K562 (cell line): ENCODE results near the gene SUCO. TPM values are rescaled to one million over a fixed set of nuclear protein-coding genes. Genes with fewer than 3 reads are reported as not detected.

Experiments used
- BACH1 ChIP-seq: fragments of 200-800 bp; sonication (Bioruptor generic); IDR thresholded peaks from 2 replicates; pipeline ENCODE4 v1.6.1; 2016; ENCODE audit warnings: missing genetic modification characterization, missing compliant biosample characterization
- CBFA2T2 ChIP-seq: fragments of 450-650 bp; conservative IDR thresholded peaks from 2 replicates; pipeline ENCODE4 v1.6.1; 2017; ENCODE audit warnings: mild to moderate bottlenecking
- CTCF ChIP-seq, 3 experiments: IDR thresholded peaks in 2 of 3; conservative IDR thresholded peaks in 1 of 3; 2 replicates each; pipeline ENCODE4 v1.5.1; 2011 to 2012; ENCODE audit warnings: low read length in 3 of 3, mild to moderate bottlenecking in 3 of 3, control low read depth in 2 of 3, improper control_type of control experiment in 1 of 3, inconsistent platforms in 1 of 3, low read depth in 1 of 3, mixed read lengths in 1 of 3, moderate library complexity in 1 of 3; ENCODE audit not compliant: insufficient read depth in 2 of 3
- FOSL1 ChIP-seq: fragments of 200-800 bp; sonication (Bioruptor generic); conservative IDR thresholded peaks from 2 replicates; pipeline ENCODE4 v1.6.1; 2016; ENCODE audit warnings: missing genetic modification characterization, missing compliant biosample characterization
- HNRNPK ChIP-seq: fragments of 200-400 bp; formaldehyde crosslinking; IDR thresholded peaks from one replicate; pipeline ENCODE4 v1.6.1; 2018; ENCODE audit warnings: mild to moderate bottlenecking, low read depth, low read length; ENCODE audit not compliant: poor library complexity, severe bottlenecking
- NONO ChIP-seq, 2 experiments: fragments of 200-400 bp in 1 of 2; fragments of 450-650 bp in 1 of 2; formaldehyde crosslinking in 1 of 2; IDR thresholded peaks; 2 replicates each; pipeline ENCODE4 v1.6.1; 2017; ENCODE audit warnings: low read depth in 2 of 2, mild to moderate bottlenecking in 2 of 2, moderate library complexity in 2 of 2, low read length in 1 of 2
- NR2C2 ChIP-seq, 2 experiments: fragments of 200-800 bp in 1 of 2; sonication (Bioruptor generic) in 1 of 2; sonication (generic) in 1 of 2; formaldehyde crosslinking in 1 of 2; IDR thresholded peaks; 2 replicates each; pipeline versions ENCODE4 v1.6.1 to v1.8.0; 2016 to 2022; ENCODE audit warnings: mild to moderate bottlenecking in 1 of 2, missing compliant biosample characterization in 1 of 2, missing genetic modification characterization in 1 of 2, missing genetic modification reagents in 1 of 2
- PHTF2 ChIP-seq: fragments of 250-450 bp; sonication (Bioruptor Pico); IDR thresholded peaks from 2 replicates; pipeline ENCODE4 v1.5.0; 2021; ENCODE audit warnings: mild to moderate bottlenecking
- POLR3G ChIP-seq: IDR thresholded peaks from 2 replicates; pipeline ENCODE4 v1.6.1; 2011; ENCODE audit not compliant: insufficient read length, insufficient replicate concordance; ENCODE audit errors: extremely low read depth
- SIN3B ChIP-seq: fragments of 450-650 bp; IDR thresholded peaks from 2 replicates; pipeline ENCODE4 v1.6.1; 2017; ENCODE audit warnings: low read depth, mild to moderate bottlenecking, moderate library complexity
- SIRT6 ChIP-seq: IDR thresholded peaks from one replicate; pipeline ENCODE4 v1.6.1; 2012; ENCODE audit warnings: low read depth, mild to moderate bottlenecking, control low read depth, inconsistent platforms, low read length, moderate library complexity
- SMAD3 ChIP-seq: fragments of 450-650 bp; formaldehyde crosslinking; conservative IDR thresholded peaks from 2 replicates; pipeline ENCODE4 v1.4.0; 2020; ENCODE audit warnings: mild to moderate bottlenecking
- TFAP4 ChIP-seq: sonication (generic); formaldehyde crosslinking; IDR thresholded peaks from 2 replicates; pipeline ENCODE4 v1.8.0; 2022; ENCODE audit warnings: missing genetic modification reagents, mild to moderate bottlenecking, moderate library complexity, borderline replicate concordance
- XRCC4 ChIP-seq: IDR thresholded peaks from one replicate; pipeline ENCODE4 v1.6.1; 2011; ENCODE audit not compliant: insufficient read depth, insufficient read length; ENCODE audit errors: extremely low read depth
- ZNF212 ChIP-seq: fragments of 450-650 bp; formaldehyde crosslinking; IDR thresholded peaks from 2 replicates; pipeline ENCODE4 v1.4.0; 2020; ENCODE audit warnings: mild to moderate bottlenecking
- ZNF217 ChIP-seq: sonication (generic); formaldehyde crosslinking; IDR thresholded peaks from 2 replicates; pipeline ENCODE4 v1.8.0; 2022; ENCODE audit warnings: mild to moderate bottlenecking, missing genetic modification reagents
- ZNF444 ChIP-seq: fragments of 250-450 bp; sonication (Bioruptor Pico); IDR thresholded peaks from 2 replicates; pipeline ENCODE4 v1.4.0; 2020; ENCODE audit warnings: mild to moderate bottlenecking, moderate library complexity
- ZNF57 ChIP-seq: fragments of 450-650 bp; formaldehyde crosslinking; IDR thresholded peaks from 2 replicates; pipeline ENCODE4 v1.4.0; 2020; ENCODE audit warnings: mild to moderate bottlenecking, moderate library complexity
- ZNF586 ChIP-seq: fragments of 450-650 bp; formaldehyde crosslinking; conservative IDR thresholded peaks from 2 replicates; pipeline ENCODE4 v1.4.0; 2020; ENCODE audit warnings: mild to moderate bottlenecking, moderate library complexity
- ZNF696 ChIP-seq: fragments of 250-450 bp; sonication (Bioruptor Pico); conservative IDR thresholded peaks from 2 replicates; pipeline ENCODE4 v1.4.0; 2020; ENCODE audit warnings: mild to moderate bottlenecking, moderate library complexity
- ZNF79 ChIP-seq: fragments of 250-450 bp; sonication (Bioruptor Pico); IDR thresholded peaks from 2 replicates; pipeline ENCODE4 v1.4.0; 2020; ENCODE audit warnings: low read depth, mild to moderate bottlenecking, moderate library complexity
- polyA plus RNA-seq, 8 experiments: library from polyadenylated mRNA; depleted of rRNA in 4 of 8; stranded (reverse) in 5 of 8; unstranded in 3 of 8; fragments of >200 nt; fragmentation: Nextera tagmentation in 2 of 8; fragmentation: Illumina TruSeq in 1 of 8; extraction: Ambion mirVana in 2 of 8; extraction: Trizol in 1 of 8; gene quantifications; 2 replicates each; pipeline versions ENCODE4 v1.2.1 to v1.2.3, GENCODE V29; 2011 to 2014; ENCODE audit warnings: inconsistent platforms in 1 of 8, missing spikeins in 1 of 8
- total RNA-seq, 7 experiments: library from RNA; depleted of rRNA in 6 of 7; stranded (reverse); fragments of >200 nt in 6 of 7; fragmentation: Illumina TruSeq in 2 of 7; extraction: Trizol in 2 of 7; gene quantifications; 2 replicates each; pipeline versions ENCODE4 v1.2.1 to v1.2.3, GENCODE V29; 2011 to 2021; ENCODE audit warnings: low replicate concordance in 1 of 7
- TF ChIP-seq, protein P1 (sequence below): sonication (generic); formaldehyde crosslinking; IDR thresholded peaks from 2 replicates; pipeline ENCODE4 v1.8.1; 2023; ENCODE audit warnings: mild to moderate bottlenecking, missing genetic modification reagents, moderate library complexity
- TF ChIP-seq, protein P2 (sequence below): fragments of 250-450 bp; sonication (Bioruptor Pico); IDR thresholded peaks from 2 replicates; pipeline ENCODE4 v1.4.0; 2020; ENCODE audit warnings: borderline replicate concordance

The SUCO gene
- total and polyA plus RNA-seq, 9 of the 15 experiments (the other 6 are each of a cell fraction or from before 2014, with no cell fraction given), result 2.5 to 20.6 (median 14.3) TPM

DNA sequence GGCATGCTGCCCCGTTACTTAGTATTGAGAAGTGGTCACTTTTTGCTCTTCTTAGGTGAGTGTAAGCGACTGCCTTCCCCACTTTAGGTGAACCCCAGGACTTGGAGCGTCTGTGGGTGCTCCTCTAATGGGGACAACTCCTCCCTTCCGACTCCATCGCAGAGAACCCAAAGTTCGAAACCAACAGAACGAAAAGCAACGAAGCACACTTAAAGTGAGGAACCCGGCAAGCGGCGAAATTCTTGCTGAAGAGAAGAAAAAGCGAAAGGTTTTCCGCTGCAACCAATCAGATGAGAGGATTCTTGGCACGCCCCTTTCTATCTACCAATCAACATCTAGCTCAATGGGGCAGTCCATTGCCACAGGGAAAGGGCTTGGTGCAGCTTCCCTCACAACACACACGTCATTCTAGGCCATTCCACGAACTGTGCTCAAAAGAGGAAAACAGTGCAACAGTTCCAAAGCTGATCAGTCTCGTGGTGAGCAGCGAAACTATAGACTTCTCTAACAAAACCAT is 709 bp upstream of the SUCO start (continued):
- TF ChIP-seq ZNF79, result no peak
- no peak for TF ChIP-seq POLR3G
- no peak for TF ChIP-seq SIN3B
- TF ChIP-seq XRCC4, result no peak
- TF ChIP-seq ZNF217 (CRISPR knock-in tag), result no peak
- TF ChIP-seq SMAD3 (CRISPR knock-in tag), result no peak; the same call in 1 of the 2 replicates
- no peak for TF ChIP-seq NR2C2 (CRISPR knock-in tag; IDR thresholded peaks at IDR 0.05)
- no peak for TF ChIP-seq NR2C2 (tag; IDR thresholded peaks at IDR 0.05)
- no peak for TF ChIP-seq ZNF212 (CRISPR knock-in tag)
- TF ChIP-seq, protein P1, sequence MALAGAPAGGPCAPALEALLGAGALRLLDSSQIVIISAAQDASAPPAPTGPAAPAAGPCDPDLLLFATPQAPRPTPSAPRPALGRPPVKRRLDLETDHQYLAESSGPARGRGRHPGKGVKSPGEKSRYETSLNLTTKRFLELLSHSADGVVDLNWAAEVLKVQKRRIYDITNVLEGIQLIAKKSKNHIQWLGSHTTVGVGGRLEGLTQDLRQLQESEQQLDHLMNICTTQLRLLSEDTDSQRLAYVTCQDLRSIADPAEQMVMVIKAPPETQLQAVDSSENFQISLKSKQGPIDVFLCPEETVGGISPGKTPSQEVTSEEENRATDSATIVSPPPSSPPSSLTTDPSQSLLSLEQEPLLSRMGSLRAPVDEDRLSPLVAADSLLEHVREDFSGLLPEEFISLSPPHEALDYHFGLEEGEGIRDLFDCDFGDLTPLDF, result peak; percentile 80; the same call in 1 of the 2 replicates
- TF ChIP-seq, protein P2, sequence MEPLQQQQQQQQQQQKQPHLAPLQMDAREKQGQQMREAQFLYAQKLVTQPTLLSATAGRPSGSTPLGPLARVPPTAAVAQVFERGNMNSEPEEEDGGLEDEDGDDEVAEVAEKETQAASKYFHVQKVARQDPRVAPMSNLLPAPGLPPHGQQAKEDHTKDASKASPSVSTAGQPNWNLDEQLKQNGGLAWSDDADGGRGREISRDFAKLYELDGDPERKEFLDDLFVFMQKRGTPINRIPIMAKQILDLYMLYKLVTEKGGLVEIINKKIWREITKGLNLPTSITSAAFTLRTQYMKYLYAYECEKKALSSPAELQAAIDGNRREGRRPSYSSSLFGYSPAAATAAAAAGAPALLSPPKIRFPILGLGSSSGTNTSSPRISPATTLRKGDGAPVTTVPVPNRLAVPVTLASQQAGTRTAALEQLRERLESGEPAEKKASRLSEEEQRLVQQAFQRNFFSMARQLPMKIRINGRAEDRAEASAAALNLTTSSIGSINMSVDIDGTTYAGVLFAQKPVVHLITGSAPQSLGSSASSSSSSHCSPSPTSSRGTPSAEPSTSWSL (CRISPR knock-in tag), result no peak
- TF ChIP-seq FOSL1 (tag), result peak; percentile 75
- 0 out of 2 replicates have a peak, but pooled peaks have one; percentile 32 for TF ChIP-seq BACH1 (tag)
- no peak for TF ChIP-seq CTCF (IDR thresholded peaks at IDR 0.05 in 2 of 3, conservative IDR thresholded peaks at IDR 0.05 in 1 of 3; ENCODE audit: insufficient read depth in 2 of 3, low read depth in 1 of 3, low read length in 3 of 3)
- TF ChIP-seq ZNF696 (CRISPR knock-in tag), result no peak
- TF ChIP-seq CBFA2T2, result no peak
- no peak for TF ChIP-seq HNRNPK
- TF ChIP-seq ZNF444 (CRISPR knock-in tag), result no peak
- TF ChIP-seq SIRT6, result no peak
- TF ChIP-seq NONO (IDR thresholded peaks at IDR 0.05; ENCODE audit: low read depth in 2 of 2, low read length in 1 of 2), result peak in 1 of 2 experiments; percentile 97; a peak in 2 of 4 replicates
- TF ChIP-seq ZNF586, result no peak; the same call in 1 of the 2 replicates
- TF ChIP-seq TFAP4 (CRISPR knock-in tag), result no peak
- peak; percentile 76; the same call in 1 of the 2 replicates for TF ChIP-seq ZNF57 (CRISPR knock-in tag)
- TF ChIP-seq PHTF2 (CRISPR knock-in tag), result peak; percentile 73; the same call in 1 of the 2 replicates
